ENCODE data around the gene NPAT.
"Not testable (repeated sequence)": the region's sequence is repeated elsewhere in the genome, so short reads cannot be mapped to it uniquely, and the experiment has no call there.

The NPAT gene

DNA sequence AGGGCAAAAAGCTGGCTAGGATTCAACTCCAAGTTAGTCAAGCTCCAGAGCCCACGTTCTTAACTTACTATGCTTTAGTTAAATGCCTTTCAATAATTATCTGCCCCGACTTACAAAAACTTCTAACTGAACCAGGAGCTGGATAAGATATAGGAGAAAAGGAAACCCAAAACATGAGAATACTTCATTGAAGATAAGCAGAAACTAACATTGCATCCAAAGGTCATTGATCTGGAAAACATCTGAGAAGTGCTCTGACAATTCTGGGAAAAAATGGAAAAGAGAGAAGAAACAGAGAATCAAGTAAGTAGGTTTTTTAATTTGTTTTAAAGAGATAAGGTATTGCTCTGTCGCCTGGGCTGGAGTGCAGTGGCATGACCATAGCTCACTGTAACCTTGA lies 73.9 kb downstream of the NPAT start:
- no peak for DNase-seq (ENCODE audit: low read depth)

DNA sequence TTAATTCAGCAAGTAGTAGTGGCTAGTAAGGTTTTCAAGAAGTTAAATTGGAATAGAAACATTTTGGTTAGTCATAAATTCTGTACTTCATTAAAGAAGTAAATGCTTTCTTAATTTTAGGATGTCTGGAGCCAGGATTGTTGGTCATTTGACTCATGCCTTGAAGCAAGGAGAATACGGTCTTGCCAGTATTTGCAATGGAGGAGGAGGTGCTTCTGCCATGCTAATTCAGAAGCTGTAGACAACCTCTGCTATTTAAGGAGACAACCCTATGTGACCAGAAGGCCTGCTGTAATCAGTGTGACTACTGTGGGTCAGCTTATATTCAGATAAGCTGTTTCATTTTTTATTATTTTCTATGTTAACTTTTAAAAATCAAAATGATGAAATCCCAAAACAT lies 75.3 kb downstream of the NPAT start:
- no peak for DNase-seq (ENCODE audit: low read depth)

DNA sequence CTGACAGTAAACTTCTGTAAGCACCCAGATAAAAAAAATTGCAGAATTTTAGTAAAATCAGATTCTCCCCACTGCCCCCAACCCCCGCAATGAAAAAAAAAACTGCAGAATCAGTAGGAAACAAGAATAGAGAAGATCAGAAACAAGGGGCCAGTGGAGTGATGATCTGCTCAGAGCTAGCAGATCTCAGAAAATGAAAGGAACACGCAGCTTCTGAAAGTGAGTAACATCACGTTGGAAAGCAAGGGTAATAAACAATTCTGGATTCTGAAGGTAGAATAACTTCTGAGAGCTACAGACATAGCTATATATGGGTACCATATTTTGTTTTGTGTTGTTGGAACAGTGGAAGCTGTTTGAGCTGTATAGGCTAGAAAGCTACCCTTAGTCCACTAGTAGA lies 77.8 kb downstream of the NPAT start:
- no peak for DNase-seq (ENCODE audit: low read depth)

DNA sequence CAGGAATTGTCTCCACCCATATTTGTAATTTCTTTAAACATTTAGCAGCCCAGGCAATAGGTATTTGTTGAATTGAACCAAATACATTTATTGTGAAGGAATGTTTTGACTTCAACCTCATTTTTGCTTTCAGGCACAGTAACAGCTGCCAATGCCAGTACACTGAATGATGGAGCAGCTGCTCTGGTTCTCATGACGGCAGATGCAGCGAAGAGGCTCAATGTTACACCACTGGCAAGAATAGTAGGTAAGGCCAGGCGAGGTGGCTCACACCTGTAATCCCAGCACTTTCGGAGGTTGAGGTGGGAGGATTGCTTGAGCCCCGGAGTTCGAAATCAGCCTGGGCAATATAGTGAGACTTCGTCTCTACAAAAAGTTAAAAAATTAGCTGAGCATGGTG lies 80.1 kb downstream of the NPAT start:
- DNase-seq (ENCODE audit: low read depth): no peak

DNA sequence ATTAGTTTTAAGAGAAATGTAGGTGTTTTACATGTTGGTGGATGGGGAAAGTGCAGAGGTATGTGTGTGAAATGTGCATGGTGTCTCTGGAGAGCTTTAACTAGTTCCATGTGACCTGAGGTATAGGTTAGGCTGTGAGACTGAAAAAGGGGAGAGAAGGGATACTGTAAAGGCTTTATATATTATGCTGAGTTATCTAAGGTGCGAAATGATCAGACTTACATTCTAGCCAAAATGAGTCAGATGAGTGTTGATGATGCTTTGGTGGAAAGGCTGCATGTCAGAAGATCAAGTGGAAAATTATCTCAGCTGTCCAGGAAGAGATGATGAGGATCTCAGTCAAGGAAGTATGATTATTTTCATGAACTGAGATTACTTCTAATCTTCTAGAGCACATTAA lies 85.2 kb downstream of the NPAT start:
- DNase-seq (ENCODE audit: low read depth): no peak

DNA sequence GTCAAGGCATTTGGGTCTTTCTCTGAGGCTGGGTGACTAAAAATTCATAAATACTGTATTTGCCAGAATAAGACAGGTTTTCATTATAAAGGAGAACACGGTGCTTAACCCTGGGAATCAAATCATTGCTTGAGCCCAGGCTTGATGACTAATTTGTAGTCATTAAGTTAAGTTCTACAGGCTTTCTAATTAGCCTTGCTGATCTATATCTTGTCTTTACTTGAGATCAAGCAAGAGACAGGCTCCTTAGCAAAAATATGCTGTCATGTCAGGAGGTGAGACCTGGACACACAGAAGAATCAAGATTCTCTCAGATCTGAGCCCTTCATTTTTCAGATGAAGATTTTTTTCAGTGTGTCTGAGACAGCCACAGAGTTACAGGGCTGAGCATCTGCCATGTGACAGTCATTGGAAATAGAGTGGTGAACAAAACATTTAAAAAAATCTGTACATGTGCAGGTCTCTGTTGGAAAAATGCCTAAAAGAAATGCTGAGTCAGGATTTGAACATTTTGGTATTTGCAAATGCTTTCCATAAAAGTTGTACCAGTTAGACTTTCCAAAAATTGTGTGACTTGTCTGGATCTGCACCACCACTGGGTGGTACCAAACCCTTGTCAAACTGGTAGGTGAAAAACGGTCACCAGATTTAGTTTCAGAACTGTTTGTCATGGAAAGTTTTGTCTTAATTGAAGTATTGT lies 86.4 kb downstream of the NPAT start:
- no peak for DNase-seq (ENCODE audit: low read depth)

DNA sequence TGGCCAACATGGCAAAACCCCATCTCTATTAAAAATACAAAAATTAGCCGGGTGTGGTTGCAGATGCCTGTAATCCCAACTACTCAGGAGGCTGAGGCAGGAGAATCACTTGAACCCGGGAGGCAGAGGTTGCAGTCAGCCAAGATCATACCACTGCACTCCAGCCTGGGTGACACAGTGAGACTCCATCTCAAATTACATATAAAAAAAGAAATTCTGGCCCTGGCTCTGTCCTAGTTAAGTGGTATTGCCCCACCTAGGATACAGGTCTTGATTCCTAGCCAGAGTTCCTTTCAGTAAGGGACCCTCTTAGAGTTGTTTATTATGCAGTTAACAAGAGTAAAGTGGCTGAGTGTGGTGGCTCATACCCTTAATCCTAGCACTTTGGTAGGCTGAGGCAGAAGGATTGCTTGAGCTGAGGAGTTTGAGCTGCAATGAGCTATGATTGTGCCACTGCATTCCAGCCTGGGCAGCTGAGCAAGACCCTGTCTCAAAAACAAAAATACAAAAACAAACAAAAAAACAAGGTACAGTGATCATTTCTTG lies 89.4 kb downstream of the NPAT start:
- not testable (repeated sequence) for DNase-seq (ENCODE audit: low read depth)

DNA sequence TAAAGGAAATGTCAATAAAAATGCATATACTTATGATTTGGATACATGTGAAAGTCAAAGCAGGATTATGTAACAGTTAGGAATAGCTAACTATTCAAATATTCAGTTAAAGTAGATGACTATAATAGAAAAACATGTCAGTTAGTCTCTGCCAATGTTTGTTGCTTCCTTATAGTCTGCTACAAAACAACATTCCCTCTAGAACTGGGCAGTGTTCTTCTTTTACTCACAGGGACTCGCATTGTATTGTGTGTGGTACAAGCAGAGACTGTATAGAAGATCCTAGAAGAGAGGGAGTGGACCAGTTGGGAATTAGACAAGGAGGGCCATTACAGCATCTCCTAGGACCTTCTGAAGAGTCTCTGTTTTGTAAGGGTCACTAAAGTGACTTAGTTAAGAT lies 90.4 kb downstream of the NPAT start:
- no peak for DNase-seq (ENCODE audit: low read depth)

DNA sequence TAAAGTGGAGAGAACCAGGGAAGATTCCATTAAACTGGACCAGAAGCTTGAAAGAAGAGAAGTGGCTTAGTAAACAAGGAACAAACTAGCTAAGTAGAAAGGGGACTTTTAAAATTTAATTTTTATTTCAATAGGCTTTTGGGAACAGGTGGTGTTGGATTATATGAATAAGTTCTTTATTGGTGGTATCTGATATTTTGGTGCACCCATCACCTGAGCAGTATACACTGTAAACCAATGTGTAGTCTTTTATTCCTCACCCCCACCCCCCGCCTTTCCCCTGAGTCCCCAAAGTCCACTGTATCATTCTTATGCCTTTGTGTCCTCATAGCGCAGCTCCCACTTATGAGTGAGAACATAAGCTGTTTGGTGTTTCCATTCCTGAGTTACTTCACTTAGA lies 93.7 kb downstream of the NPAT start:
- no peak for DNase-seq (ENCODE audit: low read depth)

DNA sequence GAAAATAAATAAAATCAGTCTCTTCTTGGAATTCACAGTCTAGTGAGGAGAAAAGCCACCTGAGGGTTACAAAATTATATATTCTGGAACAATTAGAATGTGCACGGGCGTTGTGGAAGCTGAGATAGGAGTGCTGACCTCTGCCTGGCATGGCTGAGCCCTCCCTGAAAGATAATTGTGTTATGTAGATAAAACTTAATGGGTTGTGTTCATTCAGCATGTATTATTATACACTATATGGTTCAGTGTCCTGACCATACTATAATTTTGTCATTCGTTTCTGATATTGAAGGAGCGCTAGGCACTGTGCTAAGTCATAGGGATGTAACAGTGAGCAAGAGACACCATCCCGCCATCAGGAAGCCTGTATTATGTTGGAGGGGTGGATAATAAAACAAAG lies 97.3 kb downstream of the NPAT start:
- no peak for DNase-seq (ENCODE audit: low read depth)

DNA sequence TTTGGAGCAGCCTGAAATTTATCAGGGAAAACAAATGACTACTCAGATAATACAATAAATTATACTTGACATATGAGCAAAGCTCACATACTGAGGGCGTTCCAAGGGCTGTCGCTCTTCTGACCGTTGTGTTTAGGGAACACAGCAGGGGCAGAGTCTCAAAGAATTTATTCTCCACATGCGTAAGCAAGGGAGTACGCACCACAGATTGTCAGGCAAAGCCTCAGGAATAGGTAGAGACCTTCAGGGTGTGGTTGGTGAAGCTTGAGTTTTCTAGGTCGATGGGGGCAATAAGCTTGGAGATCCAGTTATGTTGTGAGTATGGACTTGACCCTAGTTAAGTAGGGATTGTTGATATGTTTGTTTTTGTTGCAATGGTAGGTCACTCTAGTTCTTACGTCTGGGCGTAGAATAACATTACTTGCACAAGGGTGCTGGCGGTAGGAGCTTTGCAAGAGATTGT lies 100.2 kb downstream of the NPAT start:
- no peak for DNase-seq (ENCODE audit: low read depth)

DNA sequence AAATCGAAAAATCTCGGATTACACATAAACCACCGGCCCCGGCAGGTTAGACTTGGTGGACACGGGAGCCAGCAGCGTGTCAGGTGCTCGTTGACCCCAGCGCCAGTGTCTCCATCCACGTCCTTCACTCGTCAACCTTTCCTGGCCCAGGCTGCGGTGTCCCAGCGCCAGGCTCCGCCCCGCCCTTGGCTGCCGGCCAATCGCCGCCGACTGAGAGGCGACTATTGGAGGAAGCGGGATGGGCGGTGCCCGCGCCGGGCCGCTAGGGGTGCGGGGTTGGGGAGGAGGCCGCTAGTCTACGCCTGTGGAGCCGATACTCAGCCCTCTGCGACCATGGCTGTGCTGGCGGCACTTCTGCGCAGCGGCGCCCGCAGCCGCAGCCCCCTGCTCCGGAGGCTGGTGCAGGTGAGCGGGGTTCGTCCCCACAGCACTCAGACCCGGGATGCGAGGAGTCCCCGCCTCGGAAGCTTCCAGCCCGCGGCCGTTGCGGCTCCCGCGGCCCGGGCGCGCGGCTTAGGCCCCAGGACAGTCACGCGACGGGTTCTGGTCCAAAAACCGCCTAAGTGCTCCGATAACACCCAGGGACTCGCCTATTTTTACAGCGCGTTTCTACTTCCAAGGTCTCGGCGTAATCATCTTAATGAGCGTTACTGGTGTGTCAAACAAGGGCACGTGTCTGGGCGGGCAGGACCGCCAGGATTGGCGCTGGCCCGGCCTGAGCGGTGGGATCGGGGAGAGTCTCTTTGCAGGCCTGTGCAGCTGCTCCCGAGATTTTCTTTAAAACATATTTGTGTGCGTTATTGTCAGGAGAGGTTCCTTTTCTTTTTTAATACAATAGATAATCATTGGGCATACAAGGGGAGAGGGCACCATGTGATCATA lies 100.9 kb downstream of the NPAT start, which contains the start of gene ACAT1:
TSS of gene ACAT1 (plus strand) at position 294 of the 882 bp plus-strand sequence. CDS start at position 334, 40 bp downstream.
- peak; percentile 96 for DNase-seq (ENCODE audit: low read depth)

DNA sequence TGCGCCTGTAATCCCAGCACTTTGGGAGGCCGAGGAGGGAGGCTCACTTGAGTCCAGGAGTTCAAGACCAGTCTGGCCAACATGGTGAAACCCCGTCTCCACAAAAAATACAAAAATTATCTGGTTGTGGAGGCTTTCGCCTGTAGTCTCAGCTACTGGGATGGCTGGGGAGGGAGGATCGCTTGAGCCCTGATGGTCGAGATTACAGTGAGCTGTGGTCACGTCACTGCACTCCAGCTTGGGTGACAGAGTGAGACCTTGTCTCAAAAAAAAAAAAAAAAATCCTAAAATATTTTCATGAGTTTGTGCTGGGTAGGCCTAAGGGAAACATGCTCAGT lies 101.5 kb downstream of the NPAT start:
- DNase-seq (ENCODE audit: low read depth): not testable (repeated sequence)

DNA sequence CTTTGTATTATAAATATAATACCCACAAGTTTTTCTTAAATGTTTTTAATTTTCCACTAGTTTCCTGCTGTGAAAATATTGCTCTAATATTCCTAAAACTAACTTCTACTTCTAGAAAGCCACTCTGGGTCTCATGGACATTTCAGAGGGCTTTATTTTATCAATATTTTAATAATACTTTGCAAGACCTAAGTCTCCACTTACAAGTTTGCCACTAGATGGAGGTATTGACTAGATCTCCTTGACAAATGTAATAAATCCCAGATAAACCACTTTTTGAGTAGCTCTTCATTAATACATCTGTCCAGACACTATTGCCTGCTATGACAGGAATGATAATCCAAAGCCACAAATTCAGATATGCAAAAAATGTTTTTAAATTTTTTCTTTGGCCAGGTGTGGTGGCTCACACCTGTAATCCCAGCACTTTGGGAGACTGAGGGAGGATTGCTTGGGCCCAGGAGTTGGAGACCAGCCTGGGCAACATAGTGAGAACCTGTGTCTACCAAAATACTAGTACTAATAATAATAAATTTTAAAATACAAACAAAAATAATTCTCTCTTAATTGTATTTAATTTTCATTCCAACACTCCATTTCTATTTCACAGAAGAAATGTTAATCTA lies 104.6 kb downstream of the NPAT start:
- no peak for DNase-seq (ENCODE audit: low read depth)

DNA sequence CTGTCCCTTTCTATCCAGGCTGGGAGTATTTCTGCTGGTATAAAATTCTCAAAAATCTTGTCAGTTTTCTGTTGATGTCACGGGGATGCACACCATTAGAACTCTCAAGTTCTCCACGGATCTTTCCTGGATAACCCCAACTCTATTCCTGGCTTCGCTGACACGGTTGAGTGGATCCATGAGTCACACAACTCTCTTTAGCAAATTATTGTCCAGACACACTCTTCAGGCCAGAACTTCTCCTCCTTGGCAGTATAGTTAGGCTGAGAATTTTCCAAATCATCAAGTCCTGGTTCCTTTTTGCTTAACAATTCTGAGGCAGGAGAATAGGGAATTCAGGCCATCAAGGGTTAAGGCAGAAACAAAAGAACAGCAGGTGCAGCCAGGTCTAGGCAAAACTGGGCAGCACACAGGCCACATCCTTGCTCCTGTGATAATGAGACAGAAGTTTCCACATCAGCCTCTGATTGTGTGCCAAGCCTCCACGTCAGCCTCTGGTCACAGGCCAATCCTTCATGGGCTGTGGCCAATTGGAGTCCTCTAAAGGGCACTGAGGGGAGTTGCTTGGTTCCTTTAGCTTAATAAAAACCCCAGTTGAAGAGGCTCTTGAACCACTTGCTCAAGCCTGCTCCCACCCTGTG lies 106.8 kb downstream of the NPAT start:
- no peak for DNase-seq (ENCODE audit: low read depth)

DNA sequence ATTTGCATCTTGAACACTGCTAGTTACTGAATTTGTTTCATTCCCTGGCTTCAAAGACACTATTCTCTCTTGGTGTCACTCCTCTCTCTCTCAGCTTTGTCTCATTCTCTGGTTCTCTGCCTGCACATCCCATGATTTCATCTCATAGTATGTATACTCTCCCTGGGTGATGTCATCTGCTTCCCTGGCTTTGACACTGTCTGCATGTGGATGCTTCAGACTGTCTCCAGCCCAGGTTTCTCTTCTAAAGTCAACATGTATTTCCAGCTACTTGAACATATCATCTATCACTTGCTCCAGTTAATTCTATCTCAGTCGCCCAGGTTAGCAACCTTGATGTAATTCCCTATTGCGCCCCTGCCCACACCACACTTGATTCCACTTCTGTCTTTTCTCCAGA lies 110.4 kb downstream of the NPAT start:
- DNase-seq (ENCODE audit: low read depth): no peak

DNA sequence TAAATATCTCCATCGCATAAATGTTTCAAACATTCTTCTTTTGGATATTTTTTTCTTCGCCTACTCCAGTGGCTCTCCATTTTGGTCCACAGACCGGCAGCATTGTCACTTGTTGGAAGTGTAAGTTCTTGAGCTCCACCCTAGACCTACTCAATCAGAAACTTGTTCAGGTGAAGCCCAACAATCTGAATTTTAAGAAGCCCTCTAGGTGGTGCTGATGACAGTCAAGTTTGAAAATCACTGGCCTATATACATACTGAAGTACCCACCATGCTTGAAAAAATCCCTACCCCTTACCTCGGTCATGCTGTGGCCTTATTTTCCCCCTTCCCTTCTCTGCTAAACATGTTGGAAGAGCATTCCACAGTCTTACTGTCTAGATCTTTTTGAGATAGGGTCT lies 111.3 kb downstream of the NPAT start:
- DNase-seq (ENCODE audit: low read depth): no peak
